NCI-H748 treated with DMSO at 0.1 percent for 48 hours (cell line): ENCODE measurements around the gene YTHDF1.

Experiments
- DNase-seq: peaks from one replicate; lab custom pipeline; 2025; lab: John Stamatoyannopoulos, UW

The YTHDF1 gene

GRCh38 chr20:63248835-63249591 lies 33.1 kb upstream of the YTHDF1 start:
- DNase-seq, result no peak

- DNase-seq, result no peak
Observed at GRCh38 chr20:63247671-63248228, 31.8 kb upstream of the YTHDF1 start.

- DNase-seq, result no peak
Observed at GRCh38 chr20:63246490-63247288, 30.8 kb upstream of the YTHDF1 start.

- DNase-seq, result no peak
Observed at GRCh38 chr20:63244468-63244867, 28.5 kb upstream of the YTHDF1 start.

- no peak for DNase-seq
Observed at GRCh38 chr20:63243604-63244247, 27.8 kb upstream of the YTHDF1 start.

GRCh38 chr20:63242736-63243135 lies 26.8 kb upstream of the YTHDF1 start:
- DNase-seq, result no peak

- DNase-seq, result no peak
Observed at GRCh38 chr20:63241272-63241671, 25.3 kb upstream of the YTHDF1 start.

GRCh38 chr20:63240004-63240403 lies 24.1 kb upstream of the YTHDF1 start:
- no peak for DNase-seq

- no peak for DNase-seq
Observed at GRCh38 chr20:63239431-63239830, 23.5 kb upstream of the YTHDF1 start.

- no peak for DNase-seq
Observed at GRCh38 chr20:63238514-63239125, 22.7 kb upstream of the YTHDF1 start.

GRCh38 chr20:63238031-63238430 lies 22.1 kb upstream of the YTHDF1 start:
- no peak for DNase-seq

- DNase-seq, result no peak
Observed at GRCh38 chr20:63236116-63236837, 20.3 kb upstream of the YTHDF1 start.

- no peak for DNase-seq
Observed at GRCh38 chr20:63235399-63235983, 19.6 kb upstream of the YTHDF1 start, which contains the start of gene BIRC7. Gene BIRC7, plus strand, starts transcription at chr20:63235905. Its CDS starts 192 bp downstream, at chr20:63236097.

GRCh38 chr20:63234693-63235398 lies 18.9 kb upstream of the YTHDF1 start:
- no peak for DNase-seq

- DNase-seq, result no peak
Observed at GRCh38 chr20:63233924-63234323, 18.0 kb upstream of the YTHDF1 start.

- DNase-seq, result no peak
Observed at GRCh38 chr20:63233061-63233344, 17.1 kb upstream of the YTHDF1 start.

GRCh38 chr20:63232235-63233060 lies 16.5 kb upstream of the YTHDF1 start:
- no peak for DNase-seq

GRCh38 chr20:63230800-63231268 lies 14.9 kb upstream of the YTHDF1 start:
- no peak for DNase-seq

GRCh38 chr20:63228806-63229205 lies 12.9 kb upstream of the YTHDF1 start:
- no peak for DNase-seq
